HuH-7.5 (cell line): Measurements from ENCODE around the gene TBC1D22A.
"Not testable (repeated sequence)": the region's sequence is repeated elsewhere in the genome, so short reads cannot be mapped to it uniquely, and the experiment has no call there.

Source experiments
- DNase-seq: peaks from one replicate; pipeline ENCODE4 v3.0.0; 2011; ENCODE audit warnings: low spot score

The TBC1D22A gene

GRCh38 chr22:47047321-47048122, 285.1 kb downstream of the TBC1D22A start:
- no peak for DNase-seq

- no peak for DNase-seq
Observed at GRCh38 chr22:47048123-47049077, 285.9 kb downstream of the TBC1D22A start.

GRCh38 chr22:47049078-47049624, 286.7 kb downstream of the TBC1D22A start:
- no peak for DNase-seq

- not testable (repeated sequence) for DNase-seq
Observed at GRCh38 chr22:47049736-47050400, 287.4 kb downstream of the TBC1D22A start.

GRCh38 chr22:47050401-47051051, 288.1 kb downstream of the TBC1D22A start:
- no peak for DNase-seq

- no peak for DNase-seq
Observed at GRCh38 chr22:47051441-47052071, 289.1 kb downstream of the TBC1D22A start.

GRCh38 chr22:47052236-47053012, 290.0 kb downstream of the TBC1D22A start:
- DNase-seq = no peak

GRCh38 chr22:47053013-47053725, 290.7 kb downstream of the TBC1D22A start:
- no peak for DNase-seq

- DNase-seq = no peak
Observed at GRCh38 chr22:47053726-47054141, 291.3 kb downstream of the TBC1D22A start.

- no peak for DNase-seq
Observed at GRCh38 chr22:47054231-47055072, 292.0 kb downstream of the TBC1D22A start.

- no peak for DNase-seq
Observed at GRCh38 chr22:47055073-47055355, 292.6 kb downstream of the TBC1D22A start.

GRCh38 chr22:47055461-47055860, 293.0 kb downstream of the TBC1D22A start:
- no peak for DNase-seq

GRCh38 chr22:47055921-47056320, 293.5 kb downstream of the TBC1D22A start:
- DNase-seq = no peak

- no peak for DNase-seq
Observed at GRCh38 chr22:47056361-47056760, 293.9 kb downstream of the TBC1D22A start.

GRCh38 chr22:47056776-47057470, 294.5 kb downstream of the TBC1D22A start:
- no peak for DNase-seq

GRCh38 chr22:47057916-47058585, 295.6 kb downstream of the TBC1D22A start:
- DNase-seq = no peak

- no peak for DNase-seq
Observed at GRCh38 chr22:47059076-47059475, 296.6 kb downstream of the TBC1D22A start.

GRCh38 chr22:47059701-47060161, 297.3 kb downstream of the TBC1D22A start:
- no peak for DNase-seq
